HG03025 (cell line): Measurements from ENCODE around the gene ZNF710.
A peak's percentile ranks its signal among the peaks of the same experiment; 100 is the strongest.

Experiments
- ATAC-seq: cut with Tn5 transposase; IDR thresholded peaks from one replicate; pipeline ENCODE4 v1.9.1; 2021; ENCODE audit warnings: mild to moderate bottlenecking, moderate library complexity; ENCODE audit not compliant: unreplicated experiment, low FRiP score

The ZNF710 gene

DNA sequence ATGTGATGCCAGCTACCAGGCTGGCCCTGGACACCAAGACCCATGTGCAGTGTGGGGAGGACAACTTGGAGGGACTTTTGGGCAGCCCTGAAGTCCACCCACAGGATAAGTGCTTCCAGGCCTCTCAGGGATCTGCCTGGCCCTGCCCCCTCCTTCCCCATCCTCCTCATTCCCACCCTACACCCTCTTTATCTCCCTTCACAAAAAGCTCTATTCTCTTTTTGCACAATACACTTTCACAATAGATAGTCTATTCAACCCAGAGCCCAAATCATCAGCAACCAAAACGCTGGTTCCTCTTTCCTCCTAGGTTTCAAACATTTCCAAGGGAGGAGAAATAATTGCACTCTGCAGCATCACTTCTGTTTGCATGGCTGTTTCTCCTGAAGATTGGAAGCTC, 7.8 kb upstream of the ZNF710 start:
- ATAC-seq = no peak

DNA sequence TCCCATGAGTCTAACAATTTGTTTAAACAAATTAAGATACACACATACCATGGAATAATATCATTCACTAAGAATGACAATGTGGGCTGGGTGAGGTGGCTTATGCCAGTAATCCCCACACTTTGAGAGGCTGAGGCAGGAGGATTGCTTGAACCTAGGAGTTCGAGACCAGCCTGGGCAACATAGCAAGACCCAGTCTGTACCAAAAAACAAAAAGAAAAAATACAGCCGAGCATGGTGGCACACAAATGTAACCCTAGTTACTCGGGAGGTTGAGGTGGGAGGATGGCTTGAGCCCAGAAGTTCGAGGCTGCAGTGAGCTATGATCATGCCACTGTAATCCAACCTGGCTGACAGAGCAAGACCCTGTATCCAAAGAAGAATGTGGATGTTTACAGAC, 4.0 kb upstream of the ZNF710 start:
- no peak for ATAC-seq

DNA sequence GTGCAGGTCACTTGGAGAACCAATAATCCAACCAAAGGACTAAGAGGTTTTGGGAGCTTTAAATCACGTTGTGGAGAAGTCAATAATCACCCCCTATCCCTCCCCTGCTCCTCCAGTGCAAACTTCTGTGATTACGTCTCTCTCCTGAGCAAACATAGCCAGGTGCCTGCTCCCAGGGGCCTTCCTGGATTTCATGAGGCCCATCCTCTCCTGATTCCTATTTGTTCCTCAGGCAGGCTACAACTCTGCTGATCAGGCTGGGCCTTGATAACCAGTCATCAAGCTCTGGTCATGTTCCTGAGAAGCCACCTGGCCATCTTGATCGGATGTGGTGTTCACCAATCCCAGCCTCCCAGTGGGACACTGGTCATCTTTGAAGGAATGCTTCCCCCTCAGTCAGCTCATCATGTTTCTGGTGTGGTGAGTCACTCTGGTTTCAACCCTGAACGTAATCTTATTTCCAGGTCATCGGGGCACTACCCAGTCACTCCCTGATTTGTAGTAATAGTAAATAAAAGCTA, 2.9 kb upstream of the ZNF710 start:
- ATAC-seq = no peak

DNA sequence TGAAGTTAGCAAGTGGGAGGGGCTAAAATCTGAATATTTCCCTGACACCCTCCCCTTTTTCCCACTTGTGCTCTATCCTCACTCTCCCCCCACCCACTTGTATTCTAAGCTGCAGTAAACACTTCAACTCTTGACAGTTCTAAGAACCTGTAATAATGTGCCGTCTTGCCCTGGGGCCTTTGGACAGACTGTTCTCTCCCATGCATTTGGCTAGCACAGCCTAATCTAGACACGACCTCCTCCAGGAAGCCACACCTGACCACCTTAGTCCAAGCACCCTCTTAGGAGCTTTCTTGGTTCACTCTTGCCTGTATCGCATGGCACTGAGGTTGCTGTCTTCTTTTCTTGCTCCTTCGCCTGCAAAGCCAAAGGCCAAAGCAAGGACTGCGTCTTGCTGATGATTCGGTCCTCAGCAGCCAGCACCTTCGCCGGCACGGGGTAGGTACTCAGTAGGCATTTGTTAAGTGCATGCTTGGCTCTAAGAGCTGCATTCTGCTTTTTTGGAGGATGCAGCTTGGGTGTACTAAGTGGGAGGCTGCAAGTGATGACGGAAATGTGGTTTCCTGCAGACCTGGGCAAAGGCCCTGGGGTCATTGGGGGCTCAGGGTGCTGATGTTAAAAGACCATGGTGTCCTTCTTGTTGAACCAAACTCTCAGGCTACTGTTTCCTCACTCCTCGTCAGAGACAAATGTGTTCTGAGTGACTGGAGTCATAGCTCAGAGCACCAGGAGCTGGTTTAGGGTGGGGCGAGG, 2.0 kb upstream of the ZNF710 start:
- no peak for ATAC-seq

DNA sequence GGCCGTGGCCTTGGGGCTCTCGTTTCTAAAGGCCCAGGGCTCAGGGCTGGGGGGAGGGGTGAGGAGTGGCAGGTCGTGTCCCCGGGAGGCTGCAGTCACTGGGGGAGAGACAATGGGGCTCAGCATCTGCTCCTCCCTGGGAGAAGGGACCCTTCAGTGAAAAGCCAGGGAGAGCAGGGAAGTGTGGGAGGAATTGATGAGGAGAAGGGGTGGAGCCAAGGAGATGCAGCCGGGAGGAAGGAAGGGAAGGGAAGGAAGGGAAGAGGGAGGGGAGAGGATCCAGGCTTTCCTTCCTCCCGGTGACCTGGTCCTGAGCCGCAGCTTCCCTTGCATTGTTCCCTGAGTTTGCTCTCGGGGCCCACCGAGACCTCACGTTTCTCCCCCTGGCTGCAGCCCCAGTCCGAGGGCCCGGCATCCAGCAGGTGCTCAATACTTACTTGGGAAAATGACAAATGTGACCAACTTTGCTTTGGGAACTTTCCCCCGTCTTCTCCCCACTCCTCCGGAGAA, 1.4 kb upstream of the ZNF710 start:
- ATAC-seq = no peak

DNA sequence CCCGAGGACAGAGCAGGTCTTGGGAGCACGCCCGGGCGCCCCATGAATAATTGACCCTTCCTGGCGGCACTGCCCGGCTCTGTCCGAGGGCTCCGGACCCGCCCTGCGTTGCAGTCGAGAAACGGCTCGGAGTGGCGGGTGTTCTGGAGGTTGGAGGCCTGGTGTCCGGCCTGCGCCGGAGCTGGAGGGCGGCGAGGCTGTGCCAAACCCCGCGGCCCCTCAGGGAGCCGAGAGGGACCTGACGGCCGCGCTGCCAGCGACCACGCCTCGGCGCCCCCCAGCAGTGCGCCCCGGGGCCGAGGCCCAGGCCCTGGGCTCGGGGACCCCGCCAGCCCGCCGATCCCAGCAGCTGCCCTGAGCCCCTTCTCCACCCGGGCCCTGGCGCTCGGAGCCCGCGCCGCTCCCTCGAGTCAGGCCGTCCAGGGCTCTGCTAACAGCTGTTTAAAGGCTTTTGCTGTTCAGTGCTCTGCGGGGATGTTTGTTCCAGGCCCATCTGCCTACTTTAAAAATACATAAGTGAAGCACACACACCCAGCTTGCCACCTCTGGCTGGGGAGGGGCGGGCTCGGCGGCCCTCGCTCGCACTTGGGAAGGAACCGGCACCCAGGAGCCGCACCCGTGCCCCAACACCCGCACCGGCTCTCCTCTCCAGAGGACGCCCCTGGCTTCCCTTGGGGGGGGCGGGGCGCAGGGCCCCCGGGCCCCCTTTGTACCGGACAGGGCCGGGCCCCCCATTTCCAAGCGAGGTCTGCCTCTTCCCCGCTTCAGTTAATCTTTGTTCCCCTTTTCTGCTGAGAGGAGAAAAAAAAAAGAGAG, 730 bp upstream of the ZNF710 start:
- no peak for ATAC-seq

DNA sequence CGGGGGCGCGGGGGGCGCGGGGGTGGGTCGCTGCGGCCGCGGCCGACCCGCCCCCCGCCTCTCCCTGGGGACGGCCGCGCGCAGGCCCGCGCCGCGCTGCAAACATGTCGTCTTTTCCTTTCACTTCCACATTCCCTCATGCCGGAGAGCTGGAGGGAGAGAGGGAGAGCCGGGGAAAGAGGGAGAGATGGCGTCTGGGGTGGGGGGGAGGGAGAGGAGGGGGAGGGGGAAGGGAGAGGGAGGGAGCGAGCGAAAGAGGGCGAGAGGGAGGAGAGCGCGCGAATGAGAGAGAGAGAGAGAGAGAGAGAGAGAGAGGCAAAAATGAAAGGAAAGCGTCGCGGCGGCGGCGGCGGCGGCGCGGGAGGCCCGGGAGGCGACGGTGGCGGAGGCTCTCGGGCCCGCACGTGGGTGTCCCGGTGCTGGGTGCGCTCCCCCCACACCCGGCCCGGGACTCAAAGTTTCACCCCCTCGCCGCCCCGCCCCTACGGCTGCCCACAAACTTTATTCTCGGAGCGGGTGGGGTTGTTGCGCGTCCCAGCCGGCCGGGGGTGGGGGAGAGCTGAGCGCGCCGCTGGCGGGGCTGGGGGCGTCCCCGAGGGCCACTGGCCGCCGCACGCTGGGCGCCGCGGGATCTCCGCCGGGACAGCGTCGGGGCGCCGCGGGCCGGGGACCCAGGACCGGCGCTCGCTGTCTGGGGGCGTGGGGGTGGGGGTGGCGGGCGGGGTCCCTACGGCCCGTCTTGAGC, 731 bp downstream of the ZNF710 start:
- no peak for ATAC-seq

DNA sequence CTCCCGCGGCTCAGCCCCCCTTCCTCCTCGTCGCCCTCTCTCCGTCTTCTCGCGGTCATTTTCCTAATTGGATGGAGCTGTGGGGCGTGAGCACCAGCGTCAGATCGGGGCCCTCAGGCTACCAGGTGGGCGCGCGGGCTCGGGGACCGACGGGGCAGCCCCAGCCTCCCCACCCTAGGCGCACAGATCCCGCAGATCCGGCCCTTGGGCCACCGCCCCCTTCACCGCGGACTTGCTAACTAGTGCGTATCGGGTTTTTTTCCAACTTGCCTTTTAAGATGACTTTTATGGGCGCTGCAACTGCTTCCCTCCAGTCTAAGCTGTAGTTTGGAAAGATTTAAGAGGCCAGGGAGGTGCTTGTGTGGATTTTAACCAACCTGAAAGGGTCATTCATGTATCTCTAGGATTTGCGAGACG, 1.3 kb downstream of the ZNF710 start:
- ATAC-seq = no peak

DNA sequence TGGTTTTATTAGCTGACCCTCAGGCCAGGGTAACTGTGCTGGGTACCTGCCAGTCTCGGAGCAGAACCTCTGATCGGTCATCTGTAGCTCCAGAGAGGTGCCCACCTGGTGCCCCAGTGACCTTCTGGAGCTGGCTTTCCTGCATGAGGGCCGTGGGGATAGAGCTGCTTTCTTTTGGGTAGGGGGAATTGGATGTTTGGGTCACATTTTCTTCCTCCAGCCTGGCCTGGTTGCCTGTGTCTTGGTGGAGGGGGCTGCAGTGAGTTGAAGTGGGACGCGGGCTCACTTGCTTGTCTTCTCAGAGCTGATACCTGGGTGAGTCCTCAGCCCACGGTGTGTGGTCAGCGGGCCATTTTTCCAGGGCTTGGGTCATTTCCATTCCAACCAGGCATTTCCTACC, 2.6 kb downstream of the ZNF710 start:
- ATAC-seq = no peak

DNA sequence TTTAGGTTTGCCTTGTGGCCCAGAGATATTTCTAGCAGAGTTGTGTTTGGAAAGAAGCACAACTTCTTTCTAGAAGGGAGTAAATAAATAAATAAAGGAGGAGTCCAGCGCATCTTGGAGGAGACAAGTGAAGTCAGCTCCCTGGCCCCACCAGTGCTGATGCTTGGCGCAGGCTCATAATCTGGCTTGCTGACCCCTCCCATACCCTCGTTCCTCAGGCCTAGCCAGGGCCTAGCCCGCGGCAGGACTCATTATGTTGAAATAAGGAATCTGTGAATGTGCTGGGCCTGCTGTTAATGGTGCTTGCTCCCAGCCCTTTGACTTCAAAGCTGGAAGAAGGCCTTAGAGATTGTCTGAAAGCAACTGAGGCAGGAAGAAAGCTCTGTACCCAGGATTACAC, 3.1 kb downstream of the ZNF710 start:
- ATAC-seq = no peak

DNA sequence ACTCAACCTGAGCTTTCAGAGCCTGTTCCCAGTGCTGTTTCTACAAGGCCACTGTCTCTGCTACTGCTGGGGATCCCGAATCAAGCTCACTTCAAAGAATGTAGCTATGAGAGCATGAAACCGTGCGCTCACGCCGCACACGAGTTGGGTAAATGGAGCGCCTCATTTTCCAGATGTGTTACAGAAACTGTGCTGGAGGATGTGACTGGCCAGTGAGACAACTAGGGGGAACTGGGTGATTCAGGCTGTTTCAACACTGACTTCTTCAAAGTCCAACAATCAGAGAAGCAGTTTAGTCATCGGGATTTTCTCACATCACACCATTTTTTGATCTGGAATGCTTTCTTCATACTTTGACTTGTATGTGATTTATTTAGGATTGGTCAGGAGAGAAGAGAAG, 3.5 kb downstream of the ZNF710 start:
- no peak for ATAC-seq

DNA sequence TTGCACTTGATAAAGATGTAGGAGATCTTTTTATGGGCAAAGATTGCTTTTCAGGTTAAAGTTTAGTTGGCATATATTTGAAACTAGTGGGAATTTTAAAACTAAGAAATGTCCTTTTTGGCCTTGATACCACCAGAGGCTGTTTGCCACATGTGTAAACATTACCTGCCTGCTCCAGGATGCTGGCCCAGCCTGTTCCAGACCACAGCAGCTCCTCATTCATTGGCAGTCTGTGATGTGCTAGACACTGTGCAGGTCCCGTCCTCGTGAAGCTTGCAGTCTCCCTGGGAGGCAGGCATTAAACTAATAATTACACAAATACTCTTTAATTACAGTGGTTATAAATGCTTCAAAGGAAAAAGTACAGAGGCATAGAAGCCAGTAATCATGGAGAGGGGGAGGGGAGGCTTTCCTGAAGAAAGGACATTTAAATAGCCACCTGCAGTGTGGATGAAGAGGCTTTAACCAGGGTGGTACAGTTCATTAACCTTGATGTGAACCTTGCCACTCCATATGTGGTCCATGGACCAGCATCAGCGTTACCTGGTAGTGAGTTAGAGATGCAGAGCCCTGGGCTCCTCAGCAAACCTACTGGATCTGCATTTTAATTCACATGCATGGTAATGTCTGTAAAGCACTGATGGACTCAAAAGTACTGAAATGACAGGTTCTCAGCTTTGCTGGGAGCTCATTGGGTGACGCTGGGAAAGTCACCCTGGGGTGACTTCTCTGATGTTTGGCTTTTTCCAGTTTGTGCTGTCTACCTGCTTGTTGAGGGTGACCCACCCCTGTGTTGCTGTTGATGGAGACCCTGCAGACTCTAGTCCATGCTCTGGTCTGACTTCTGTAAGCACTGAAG, 5.3 kb downstream of the ZNF710 start:
- ATAC-seq = no peak

DNA sequence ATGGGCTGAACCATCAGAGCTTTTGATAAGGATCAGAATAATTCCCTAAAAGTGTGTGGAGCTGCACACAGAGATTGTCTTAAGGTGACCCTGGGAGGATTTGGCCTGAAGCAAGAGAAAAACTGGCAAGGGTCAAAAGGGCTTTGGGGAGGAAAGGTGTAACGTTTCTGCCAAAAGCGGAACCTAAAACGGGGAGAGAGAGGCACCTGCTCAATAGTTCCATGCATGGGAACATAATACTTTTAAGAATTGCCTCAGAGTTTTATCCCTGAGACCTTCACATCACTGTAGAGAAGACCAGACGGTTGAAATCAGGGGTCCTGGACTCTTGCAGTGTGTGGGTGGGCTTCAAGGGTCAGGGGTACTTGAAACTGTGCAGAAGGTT, 5.9 kb downstream of the ZNF710 start:
- no peak for ATAC-seq

DNA sequence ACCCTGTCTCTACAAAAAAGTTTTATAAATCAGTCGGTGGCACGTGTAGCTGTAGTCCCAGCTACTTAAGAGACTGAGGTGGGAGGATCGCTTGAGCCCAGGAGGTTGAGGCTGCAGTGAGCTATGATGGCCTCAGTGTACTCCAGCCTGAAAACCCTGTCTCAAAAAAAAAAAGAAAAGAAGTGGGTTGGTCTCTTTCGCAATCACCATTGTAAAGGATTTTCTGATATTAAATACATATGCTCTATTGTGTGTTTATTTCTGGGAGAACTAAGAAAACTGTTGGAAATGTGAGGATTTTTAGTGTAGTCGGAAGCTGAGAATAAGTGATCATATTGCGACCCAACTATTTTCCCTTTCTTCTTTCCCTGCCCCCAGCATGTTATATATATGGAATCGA, 7.5 kb downstream of the ZNF710 start:
- no peak for ATAC-seq

DNA sequence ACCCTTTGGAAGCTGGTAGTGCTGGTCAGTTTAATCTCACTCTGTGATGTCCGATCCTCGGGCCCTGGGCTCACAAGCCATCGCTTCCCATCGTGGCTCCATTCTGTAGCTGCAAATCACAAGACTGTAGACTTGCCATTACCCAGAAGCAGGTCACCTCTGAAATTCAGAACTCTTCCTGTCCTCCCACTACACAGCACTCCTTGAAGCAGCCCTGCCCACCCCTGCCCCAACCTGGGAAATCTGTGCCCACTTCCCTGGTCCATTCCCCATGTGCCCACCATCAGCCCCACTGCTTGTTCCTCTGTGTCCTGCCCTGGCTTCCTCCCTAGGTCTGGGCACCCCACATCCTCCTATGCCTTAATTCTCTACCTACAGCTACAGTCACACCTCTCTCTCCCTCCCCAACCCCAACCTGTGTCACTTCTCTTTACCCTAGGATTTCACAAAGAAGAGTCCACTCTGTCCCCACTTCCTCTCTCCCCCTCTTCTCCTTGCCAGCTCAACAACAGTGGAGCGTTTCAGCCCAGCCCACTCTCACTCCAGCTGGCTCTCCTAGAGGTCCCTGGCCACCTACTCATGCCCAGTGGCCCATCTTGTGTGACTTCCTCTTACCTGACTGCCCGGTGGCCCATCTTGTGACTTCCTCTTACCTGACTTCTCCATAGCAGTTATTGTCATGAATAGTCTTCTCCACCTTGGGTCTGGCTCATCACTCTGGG, 8.3 kb downstream of the ZNF710 start:
- ATAC-seq = no peak

DNA sequence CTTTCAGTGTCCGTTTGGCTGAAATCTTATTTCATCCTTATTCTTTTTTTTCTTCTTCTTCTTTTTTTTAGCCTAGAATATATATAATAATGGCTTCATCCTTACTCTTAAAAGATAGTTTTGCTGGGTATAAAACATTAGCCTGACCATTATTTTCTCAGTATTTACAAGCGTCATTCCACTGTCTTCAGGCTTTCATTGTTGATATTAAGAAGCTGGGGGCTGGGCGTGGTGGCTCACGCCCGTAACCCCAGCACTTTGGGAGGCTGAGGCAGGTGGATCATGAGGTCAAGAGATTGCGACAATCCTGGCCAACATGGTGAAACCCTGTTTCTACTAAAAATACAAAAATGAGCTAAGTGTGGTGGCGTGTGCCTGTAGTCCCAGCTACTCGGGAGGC, 10.6 kb downstream of the ZNF710 start:
- ATAC-seq = no peak

DNA sequence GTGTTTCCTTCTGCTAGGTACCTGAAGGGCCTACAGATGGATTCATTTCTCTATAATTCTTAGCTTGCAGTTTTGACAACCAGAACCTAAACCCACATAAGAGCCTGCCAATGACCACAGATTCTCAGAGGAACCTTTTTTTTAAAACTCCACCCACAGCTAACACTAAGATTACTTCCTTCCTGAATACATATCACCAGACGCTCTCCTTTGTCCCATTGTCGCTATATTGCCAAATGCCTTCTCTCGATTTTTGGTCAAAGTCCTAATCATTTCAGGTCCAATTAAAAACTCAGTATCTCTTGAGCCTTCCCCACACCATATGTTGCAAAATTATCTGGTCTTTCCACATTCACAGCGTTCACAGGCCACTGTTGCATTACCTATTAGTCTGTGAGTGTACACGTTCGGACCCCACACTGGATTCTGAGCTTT, 12.4 kb downstream of the ZNF710 start:
- peak; percentile 65 for ATAC-seq

DNA sequence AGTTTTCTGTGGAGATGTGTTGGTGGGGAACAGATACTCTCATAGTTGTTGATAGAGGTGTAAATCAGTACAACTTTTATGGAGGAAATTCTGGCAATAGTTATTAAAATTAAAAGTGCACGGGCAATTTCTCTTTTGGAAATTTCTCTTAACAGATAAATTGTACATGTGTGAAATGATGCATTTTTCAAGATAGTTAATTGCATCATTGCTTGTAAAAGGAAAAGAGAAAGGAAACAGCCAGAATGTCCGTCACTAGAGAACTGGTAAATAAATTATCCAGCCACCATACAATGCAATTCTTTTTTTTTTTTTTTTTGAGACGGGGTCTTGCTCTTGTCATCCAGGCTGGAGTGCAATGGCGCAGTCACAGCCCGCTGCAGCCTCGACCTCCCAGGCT, 14.2 kb downstream of the ZNF710 start:
- ATAC-seq = no peak

DNA sequence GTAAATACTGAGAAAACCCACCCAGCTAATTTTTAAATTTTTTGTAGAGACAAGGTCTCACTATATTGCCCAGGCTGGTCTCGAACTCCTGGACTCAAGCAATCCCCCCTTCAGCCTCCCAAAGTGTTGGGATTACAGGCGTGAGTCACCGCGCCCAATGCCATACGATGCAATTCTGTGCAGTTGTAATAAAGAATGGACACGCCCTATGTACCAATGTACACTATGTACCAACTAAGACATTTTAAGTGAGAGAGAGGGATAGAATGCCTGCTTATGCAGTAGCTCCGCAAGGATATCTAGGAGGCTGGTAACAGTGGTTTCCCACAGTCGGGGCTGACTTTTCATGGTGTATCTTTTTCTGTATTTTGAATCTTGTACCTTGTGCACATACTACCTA, 14.6 kb downstream of the ZNF710 start:
- ATAC-seq = no peak
